RKO (cell line): ENCODE measurements around the gene COX10.
"Not testable (repeated sequence)": the region's sequence is repeated elsewhere in the genome, so short reads cannot be mapped to it uniquely, and the experiment has no call there.

Experiments
- DNase-seq: peaks from one replicate; pipeline ENCODE4 v3.0.0-alpha.2; 2016; ENCODE audit warnings: low spot score

The COX10 gene

DNA sequence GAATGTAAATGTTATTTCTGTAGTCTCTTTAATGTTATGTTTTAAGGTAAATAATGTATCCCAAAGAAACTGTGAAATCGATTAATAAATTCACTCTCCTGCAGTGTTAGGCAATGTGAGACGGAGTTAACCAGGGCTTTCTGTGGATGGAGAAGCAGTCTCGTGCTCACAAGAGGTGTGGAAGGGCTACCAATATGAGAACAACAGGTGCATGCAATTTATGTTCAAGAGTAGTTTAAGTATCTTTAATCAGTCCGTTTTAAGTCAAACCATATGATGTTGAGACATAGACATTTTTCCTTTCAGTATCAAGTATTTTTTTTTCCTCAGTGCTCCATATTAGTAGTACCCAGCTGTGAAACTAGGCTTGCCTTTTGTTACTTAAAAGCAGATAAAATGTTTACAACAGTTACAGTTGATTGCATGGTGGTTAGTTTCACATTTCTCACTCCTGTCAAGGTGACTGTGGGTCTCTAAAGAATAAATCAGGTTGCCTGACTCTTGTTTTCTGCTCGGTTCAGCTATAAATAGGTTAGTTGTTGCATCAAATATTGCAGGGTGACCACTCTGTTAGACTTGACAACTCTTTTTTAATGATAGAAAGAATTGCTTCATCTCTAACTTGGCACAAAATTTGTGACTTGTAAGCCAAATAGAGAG lies 54.4 kb downstream of the COX10 start:
- DNase-seq: no peak

DNA sequence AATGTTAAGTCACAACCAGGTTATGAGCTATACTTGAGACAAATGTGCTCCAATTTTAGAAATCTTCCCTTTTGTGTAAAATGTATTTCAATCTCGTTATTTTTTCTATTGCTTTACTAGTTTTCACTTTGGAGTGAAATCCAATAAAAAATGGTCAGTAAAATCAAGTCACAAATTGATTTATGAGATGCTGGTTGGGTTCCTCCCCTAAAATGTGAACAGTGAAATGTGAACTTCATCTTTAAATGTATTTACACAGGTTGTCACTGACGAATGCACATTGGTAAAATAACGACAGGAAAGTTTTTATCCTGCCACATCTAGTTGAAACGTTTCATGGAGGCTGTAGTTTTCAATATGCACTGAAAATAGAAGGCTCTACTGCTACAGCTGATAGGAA lies 55.5 kb downstream of the COX10 start:
- DNase-seq: no peak

GRCh38 chr17:14125518-14126137 lies 56.3 kb downstream of the COX10 start:
- no peak for DNase-seq

GRCh38 chr17:14133104-14133503 lies 63.8 kb downstream of the COX10 start:
- no peak for DNase-seq

GRCh38 chr17:14134456-14134855 lies 65.2 kb downstream of the COX10 start:
- no peak for DNase-seq

GRCh38 chr17:14135906-14136590 lies 66.7 kb downstream of the COX10 start:
- no peak for DNase-seq

- no peak for DNase-seq
Measured at GRCh38 chr17:14138649-14139048, 69.3 kb downstream of the COX10 start.

GRCh38 chr17:14143688-14144087 lies 74.4 kb downstream of the COX10 start:
- no peak for DNase-seq

- DNase-seq: no peak
Measured at GRCh38 chr17:14144508-14144907, 75.2 kb downstream of the COX10 start.

- peak; percentile 0 for DNase-seq
Measured at GRCh38 chr17:14149751-14150150, 80.4 kb downstream of the COX10 start.

- no peak for DNase-seq
Measured at GRCh38 chr17:14150619-14151018, 81.3 kb downstream of the COX10 start.

GRCh38 chr17:14152721-14153120 lies 83.4 kb downstream of the COX10 start:
- no peak for DNase-seq

- DNase-seq: no peak
Measured at GRCh38 chr17:14153374-14153773, 84.1 kb downstream of the COX10 start.

DNA sequence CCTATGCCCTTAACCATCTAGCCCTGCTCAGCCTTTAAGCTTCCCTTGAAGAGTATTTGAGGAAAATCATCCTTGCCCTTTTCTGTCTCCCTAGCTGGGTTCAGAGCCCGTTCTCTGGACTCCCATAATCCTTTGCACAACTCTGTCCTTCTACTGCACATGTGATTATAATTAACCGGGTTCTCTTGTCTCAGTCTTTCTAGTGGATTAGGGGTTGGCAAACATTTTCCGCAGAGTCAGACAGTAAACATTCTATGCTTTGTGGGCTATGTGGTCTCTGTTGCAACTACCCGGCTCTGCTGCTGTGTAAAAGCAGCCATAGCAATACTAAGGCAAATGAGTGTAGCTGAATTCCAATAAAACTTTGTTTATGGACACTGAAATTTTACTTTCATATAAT lies 87.4 kb downstream of the COX10 start:
- no peak for DNase-seq

DNA sequence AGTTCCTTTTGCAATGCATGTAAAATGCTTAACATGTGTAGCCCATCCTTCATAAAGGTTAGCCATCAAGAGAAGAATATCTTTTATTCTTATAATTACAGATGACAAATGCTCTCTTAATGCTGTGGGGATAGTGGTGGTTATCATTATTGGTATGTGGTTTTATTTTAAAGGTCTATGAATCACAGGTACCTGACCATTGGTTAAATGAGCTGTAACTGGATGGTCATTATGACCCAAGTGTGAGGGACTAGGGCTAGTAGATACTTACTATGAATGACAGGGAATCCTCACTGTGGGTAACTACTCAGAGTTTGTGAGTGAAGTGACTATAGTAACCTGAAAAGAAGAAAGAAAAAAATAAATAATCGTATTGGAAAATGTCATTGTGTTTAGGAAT lies 88.5 kb downstream of the COX10 start:
- no peak for DNase-seq

GRCh38 chr17:14158707-14159106 lies 89.4 kb downstream of the COX10 start:
- no peak for DNase-seq

DNA sequence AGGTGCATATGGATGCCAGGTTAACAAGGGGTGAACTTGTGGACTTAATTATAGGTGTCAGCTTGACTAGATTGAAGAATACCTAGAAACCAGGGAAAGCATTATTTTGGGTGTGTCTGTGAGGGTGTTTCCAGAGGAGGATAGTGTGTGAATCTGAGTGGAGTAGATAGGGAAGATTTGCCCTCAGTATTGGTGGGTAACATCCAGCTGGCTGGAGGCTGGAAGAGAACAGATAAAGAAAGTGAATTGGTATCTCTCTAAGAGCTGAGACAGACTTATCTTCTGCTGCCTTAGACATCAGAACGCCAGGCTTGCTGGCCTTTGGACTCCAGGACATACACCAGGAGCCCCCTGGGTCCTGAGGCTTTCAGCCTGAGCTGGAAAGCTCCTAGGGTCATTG lies 92.1 kb downstream of the COX10 start:
- no peak for DNase-seq

DNA sequence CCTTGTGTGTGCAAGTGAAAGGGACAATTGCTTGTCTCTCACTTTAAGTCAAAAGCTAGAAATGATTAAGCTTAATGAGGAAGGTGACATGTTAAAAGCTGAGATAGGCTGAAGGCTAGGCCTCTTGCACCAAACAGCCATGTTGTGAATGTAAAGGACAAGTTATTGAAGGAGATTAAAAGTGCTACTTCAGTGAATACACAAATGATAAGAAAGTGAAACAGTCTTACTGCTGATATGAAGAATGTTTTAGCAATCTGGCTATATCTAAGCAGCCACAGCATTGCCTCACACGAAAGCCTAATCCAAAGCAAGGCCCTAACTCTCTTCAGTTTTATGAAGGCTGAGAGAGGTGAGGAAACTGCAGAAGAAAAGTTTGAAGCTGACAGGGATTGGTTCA lies 96.3 kb downstream of the COX10 start:
- DNase-seq: no peak

DNA sequence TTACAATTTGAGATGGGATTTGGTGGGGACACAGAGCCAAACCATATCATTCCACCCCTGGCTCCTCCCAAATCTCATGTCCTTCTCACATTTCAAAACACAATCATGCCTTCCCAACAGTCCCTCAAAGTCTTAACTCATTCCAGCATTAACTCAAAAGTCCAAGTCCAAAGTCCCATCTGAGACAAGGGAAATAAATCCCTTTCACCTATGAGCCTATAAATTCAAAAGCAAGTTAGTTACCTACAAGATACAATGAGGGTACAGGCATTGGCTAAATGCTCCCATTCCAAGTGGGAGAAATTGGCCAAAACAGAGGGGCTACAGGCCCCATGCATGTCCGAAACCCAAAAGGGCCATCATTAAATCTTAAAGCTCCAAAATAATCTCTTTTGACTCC lies 98.5 kb downstream of the COX10 start:
- DNase-seq: not testable (repeated sequence)

DNA sequence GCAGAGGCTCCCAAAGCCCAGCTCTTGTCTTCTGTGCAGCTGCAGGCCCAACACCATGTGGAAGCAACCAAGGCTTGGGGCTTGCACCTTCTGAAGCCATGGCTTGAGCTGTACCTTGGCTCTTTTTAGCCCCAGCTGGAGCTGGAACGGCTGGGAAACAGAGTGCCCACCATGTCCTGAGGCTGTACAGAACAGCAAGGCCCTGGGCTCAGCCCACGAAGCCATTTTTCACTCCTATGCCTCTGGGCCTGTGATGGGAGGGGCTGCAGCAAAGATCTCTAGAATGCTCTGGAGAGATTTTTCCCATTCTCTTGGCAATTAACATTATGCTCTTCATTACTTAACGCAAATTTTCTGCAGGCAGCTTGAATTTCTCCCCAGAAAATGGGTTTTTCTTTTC lies 99.3 kb downstream of the COX10 start:
- no peak for DNase-seq

- no peak for DNase-seq
Measured at GRCh38 chr17:14169287-14169686, 100.0 kb downstream of the COX10 start.

- DNase-seq: no peak
Measured at GRCh38 chr17:14169901-14170300, 100.6 kb downstream of the COX10 start.

DNA sequence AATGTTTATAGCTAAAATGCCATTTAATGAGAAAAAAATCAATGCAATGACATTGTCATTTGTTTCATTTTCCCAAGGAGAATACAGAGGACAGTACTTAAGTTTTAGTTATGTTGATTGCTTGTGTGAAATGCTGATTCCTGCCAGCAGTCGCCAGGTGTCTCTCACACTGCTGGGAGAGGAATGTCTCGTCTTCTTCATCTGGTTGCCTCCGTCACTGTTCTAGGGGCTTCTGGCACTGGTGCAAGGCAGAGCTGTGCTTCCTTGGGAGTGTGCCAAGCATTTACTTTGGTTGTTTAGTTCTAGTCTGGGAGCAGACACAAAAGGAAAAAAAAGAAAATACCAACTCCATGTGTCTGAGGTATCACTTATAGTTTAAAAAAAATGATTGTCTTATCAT lies 107.7 kb downstream of the COX10 start:
- not testable (repeated sequence) for DNase-seq

DNA sequence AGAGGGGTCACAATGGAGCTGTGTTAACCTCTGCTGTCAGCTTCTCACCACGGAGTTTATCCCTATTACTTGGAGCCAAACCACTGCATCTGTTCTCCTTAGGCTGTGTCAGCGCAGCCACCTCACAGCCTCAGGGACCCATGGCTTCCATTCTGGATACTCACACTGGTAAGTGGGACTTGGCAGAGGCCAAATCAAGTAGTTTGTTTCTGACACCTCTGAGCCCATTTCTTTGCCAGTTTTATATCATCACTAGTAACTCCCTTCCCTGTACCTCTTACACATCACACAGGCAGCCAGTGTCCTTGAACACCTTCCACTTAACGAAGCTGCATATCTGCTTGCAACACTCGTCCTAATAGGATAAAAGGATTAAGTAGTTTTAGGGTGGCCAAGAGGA lies 108.5 kb downstream of the COX10 start:
- not testable (repeated sequence) for DNase-seq
